SKM-1 (cell line): ENCODE measurements around the gene DHX9.
"Not testable (repeated sequence)": the region's sequence is repeated elsewhere in the genome, so short reads cannot be mapped to it uniquely, and the experiment has no call there.

ENCODE experiments used
- DNase-seq: peaks from one replicate; lab custom pipeline; 2025; ENCODE audit not compliant: unreplicated experiment; lab: John Stamatoyannopoulos, UW

Gene DHX9

GRCh38 chr1:182888736-182889531 is 49.8 kb downstream of the DHX9 start:
- DNase-seq, result no peak

DNA sequence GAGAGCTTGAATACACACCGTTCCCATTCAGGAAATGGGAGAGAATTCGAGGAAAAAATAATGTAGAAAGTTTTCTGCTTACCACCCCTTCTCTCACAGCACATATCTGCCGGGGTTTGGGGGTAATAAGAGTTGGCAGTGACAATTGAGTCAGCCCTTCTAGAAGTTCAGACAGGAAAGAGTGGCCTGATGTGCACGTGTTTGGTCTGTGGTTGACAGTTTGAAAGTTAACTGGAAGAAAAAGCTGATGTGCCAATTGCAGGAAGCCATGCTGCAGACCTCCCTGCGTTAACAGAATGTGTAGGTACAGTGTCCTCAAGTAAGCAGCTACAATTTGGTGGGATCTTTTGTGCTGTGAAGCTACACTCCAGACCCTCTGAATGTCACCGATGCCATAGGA is 50.9 kb downstream of the DHX9 start:
- no peak for DNase-seq

GRCh38 chr1:182890927-182891610 is 51.9 kb downstream of the DHX9 start:
- DNase-seq, result no peak

- DNase-seq, result no peak
Observed at GRCh38 chr1:182897696-182898095, 58.5 kb downstream of the DHX9 start.

- not testable (repeated sequence) for DNase-seq
Observed at GRCh38 chr1:182901946-182902345, 62.8 kb downstream of the DHX9 start.

- DNase-seq, result no peak
Observed at GRCh38 chr1:182905321-182905720, 66.2 kb downstream of the DHX9 start.

DNA sequence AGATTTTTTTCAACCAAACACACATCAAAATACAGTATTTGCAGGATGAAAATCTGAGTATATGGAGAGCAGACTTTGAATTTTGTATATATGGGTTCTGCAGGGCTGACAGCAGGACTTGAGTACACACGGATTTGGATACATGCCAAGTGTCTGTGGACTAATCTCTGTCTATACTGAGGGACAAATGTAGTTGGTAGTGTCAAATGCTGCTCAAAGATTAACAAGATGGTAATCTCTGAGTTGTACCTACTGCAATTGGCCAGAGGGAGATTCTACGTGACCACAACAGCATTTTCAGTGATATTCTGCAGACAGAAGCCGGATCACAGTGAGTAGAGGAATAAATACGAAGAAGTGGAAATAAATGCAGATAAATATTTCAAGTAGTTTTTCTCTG is 70.4 kb downstream of the DHX9 start:
- no peak for DNase-seq

DNA sequence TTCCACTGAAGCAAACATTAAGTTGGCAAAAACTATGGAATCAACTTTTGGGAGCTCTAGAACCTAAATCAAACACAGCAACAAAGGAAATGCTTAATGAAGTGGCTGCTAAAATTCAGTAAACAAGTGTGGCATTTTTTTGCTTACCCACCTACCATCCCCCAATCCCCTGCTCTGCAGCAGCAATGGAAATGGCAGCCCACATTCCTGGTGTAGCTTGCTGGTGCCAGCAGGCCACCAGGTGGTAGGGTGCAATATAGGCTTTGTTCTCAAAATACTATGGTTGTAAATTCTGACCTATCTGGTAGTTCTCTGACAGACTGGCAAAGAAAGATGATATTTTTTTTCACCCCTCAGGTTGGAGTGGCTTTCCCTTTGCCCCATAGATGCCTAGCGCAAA is 71.0 kb downstream of the DHX9 start:
- DNase-seq, result no peak

GRCh38 chr1:182913401-182913800 is 74.3 kb downstream of the DHX9 start:
- DNase-seq, result no peak

- DNase-seq, result no peak
Observed at GRCh38 chr1:182917378-182917777, 78.2 kb downstream of the DHX9 start.

DNA sequence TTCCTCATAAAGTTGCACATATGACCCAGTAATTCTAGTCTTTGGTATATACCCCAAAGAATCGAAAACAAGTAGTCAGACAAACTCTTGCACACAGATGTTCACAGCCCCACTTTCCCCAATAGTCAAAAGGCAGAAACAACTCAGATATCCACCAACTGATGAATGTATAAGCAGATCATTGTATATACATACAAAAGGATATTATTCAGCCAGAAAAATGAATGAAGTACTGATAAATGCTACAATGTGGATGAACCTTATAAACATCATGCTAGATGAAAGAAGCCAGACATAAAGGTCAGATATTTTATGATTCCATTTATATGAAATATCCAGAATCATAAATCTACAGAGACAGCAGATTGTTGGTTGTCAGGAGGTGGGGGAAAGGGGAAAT is 86.5 kb downstream of the DHX9 start:
- no peak for DNase-seq

- DNase-seq, result peak; percentile 16
Observed at GRCh38 chr1:182927693-182928433, 88.7 kb downstream of the DHX9 start.

GRCh38 chr1:182930985-182931384 is 91.8 kb downstream of the DHX9 start:
- no peak for DNase-seq

DNA sequence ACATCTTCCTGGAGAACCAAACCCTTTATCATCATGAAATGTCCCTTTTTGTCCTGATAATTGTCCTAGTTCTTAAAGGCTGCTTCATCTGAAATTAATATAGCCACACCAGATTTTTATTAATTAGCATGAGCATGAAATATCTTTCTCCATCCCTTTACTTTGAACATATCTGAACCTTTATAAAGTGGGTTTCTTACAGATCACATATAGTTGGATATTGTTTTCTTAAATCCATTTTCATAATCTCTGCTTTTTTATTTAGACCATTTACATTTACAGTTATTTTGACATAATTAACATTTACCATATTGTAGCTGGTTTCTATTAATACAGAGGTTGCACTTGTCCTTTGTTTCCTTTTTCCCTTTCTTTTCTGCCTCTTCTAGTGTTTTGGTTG is 96.6 kb downstream of the DHX9 start:
- DNase-seq, result no peak
